HepG2 (cell line): Measurements from ENCODE around the gene ACSF3. TPM values are rescaled to one million over a fixed set of nuclear protein-coding genes. Genes with fewer than 3 reads are reported as not detected.
A peak's percentile ranks its signal among the peaks of the same experiment; 100 is the strongest.

ENCODE experiments used
- ARHGAP35 ChIP-seq: sonication (generic); formaldehyde crosslinking; IDR thresholded peaks from 2 replicates; pipeline ENCODE4 v1.9.0; 2022; ENCODE audit warnings: mild to moderate bottlenecking, inconsistent platforms, moderate library complexity, missing genetic modification reagents, borderline replicate concordance
- ATF7-NPFF ChIP-seq: sonication (generic); formaldehyde crosslinking; IDR thresholded peaks from 2 replicates; pipeline ENCODE4 v1.8.1; 2023; ENCODE audit warnings: mild to moderate bottlenecking, low read depth, missing genetic modification reagents, moderate library complexity
- NFATC3 ChIP-seq: sonication (generic); formaldehyde crosslinking; IDR thresholded peaks from 2 replicates; pipeline ENCODE4 v1.5.1; 2020; ENCODE audit warnings: mild to moderate bottlenecking, missing genetic modification reagents
- RAD21 ChIP-seq: fragments of 450-650 bp; formaldehyde crosslinking; IDR thresholded peaks from 2 replicates; pipeline ENCODE4 v1.5.0; 2020; ENCODE audit warnings: mild to moderate bottlenecking
- ZBTB40 ChIP-seq, 2 experiments: fragments of 450-650 bp in 1 of 2; sonication (generic) in 1 of 2; formaldehyde crosslinking in 1 of 2; IDR thresholded peaks; 2 replicates each; pipeline versions ENCODE4 v1.6.1 to v1.8.0; 2016 to 2022; ENCODE audit warnings: antibody characterized with exemption in 1 of 2, mild to moderate bottlenecking in 1 of 2, missing genetic modification reagents in 1 of 2
- ZFP82 ChIP-seq: sonication (generic); formaldehyde crosslinking; IDR thresholded peaks from 2 replicates; pipeline ENCODE4 v1.5.1; 2020; ENCODE audit warnings: mild to moderate bottlenecking, missing genetic modification reagents, borderline replicate concordance
- ZKSCAN5 ChIP-seq: sonication (generic); formaldehyde crosslinking; IDR thresholded peaks from 2 replicates; pipeline ENCODE4 v1.5.1; 2020; ENCODE audit warnings: mild to moderate bottlenecking, missing genetic modification reagents
- ZNF281 ChIP-seq: sonication (generic); formaldehyde crosslinking; IDR thresholded peaks from 2 replicates; pipeline ENCODE4 v1.4.0; 2020; ENCODE audit warnings: missing genetic modification reagents, borderline replicate concordance
- ZNF614 ChIP-seq: IDR thresholded peaks from 2 replicates; pipeline ENCODE4 v1.6.1; 2018; ENCODE audit warnings: missing biosample characterization, missing genetic modification reagents, inconsistent platforms, borderline replicate concordance
- ZNF687 ChIP-seq: sonication (generic); formaldehyde crosslinking; IDR thresholded peaks from 2 replicates; pipeline ENCODE4 v1.5.1; 2020; ENCODE audit warnings: mild to moderate bottlenecking, missing genetic modification reagents, moderate library complexity
- polyA plus RNA-seq, 8 experiments: library from polyadenylated mRNA; depleted of rRNA in 3 of 8; stranded (reverse) in 7 of 8; unstranded in 1 of 8; fragments of >200 nt; fragmentation: Illumina TruSeq in 4 of 8; extraction: Trizol in 4 of 8; gene quantifications; 2 replicates each; pipeline versions ENCODE4 v1.2.1 to v1.2.3, GENCODE V29; 2011 to 2016; ENCODE audit warnings: low read depth in 4 of 8, missing spikeins in 1 of 8, mixed read lengths in 1 of 8; ENCODE audit not compliant: insufficient read depth in 1 of 8
- total RNA-seq, 5 experiments: library from RNA; depleted of rRNA; stranded (reverse); fragments of >200 nt; fragmentation: Illumina TruSeq; extraction: Trizol; gene quantifications; 2 replicates each; pipeline ENCODE4 v1.2.3, GENCODE V29; 2016; ENCODE audit warnings: low read depth in 1 of 5

The ACSF3 gene
- total and polyA plus RNA-seq, 2 of the 13 experiments (the other 11 are each of a cell fraction or from before 2014, with no cell fraction given) = 14.9 to 30.6 TPM

- no peak for TF ChIP-seq ZBTB40 (IDR thresholded peaks at IDR 0.05)
- no peak for TF ChIP-seq ZBTB40 (CRISPR knock-in tag; IDR thresholded peaks at IDR 0.05)
- TF ChIP-seq ZFP82 (CRISPR knock-in tag) = peak; percentile 44; the same call in 1 of the 2 replicates
- peak; percentile 76 for TF ChIP-seq RAD21 (CRISPR knock-in tag)
- TF ChIP-seq NFATC3 = no peak
- no peak; the same call in 1 of the 2 replicates for TF ChIP-seq ZNF687 (CRISPR knock-in tag)
- TF ChIP-seq ARHGAP35 (CRISPR knock-in tag) = no peak
- TF ChIP-seq ZNF281 = no peak
- TF ChIP-seq ZNF614 (CRISPR knock-in tag) = no peak
- TF ChIP-seq ATF7-NPFF (CRISPR knock-in tag) = peak; percentile 52; the same call in 1 of the 2 replicates
- no peak for TF ChIP-seq ZKSCAN5
These were observed 108.1 kb downstream of the ACSF3 start (continued) for GRCh38 chr16:89201439-89202377.
